ENCODE results near the gene GABBR2.

GRCh38 chr9:98501819-98502218, 206.9 kb downstream of the GABBR2 start:
- TF ChIP-seq POLR2A (IDR thresholded peaks at IDR 0.05) (no peak), CTCF (IDR thresholded peaks at IDR 0.05) (no peak)

Measured in adrenal gland (tissue), 5 donors.